Measurements from ENCODE around the gene COL4A5. TPM values are rescaled to one million over a fixed set of nuclear protein-coding genes. Genes with fewer than 3 reads are reported as not detected.

COL4A5 gene
- total RNA-seq, 1 donor from 2014 or later: not detected

DNA sequence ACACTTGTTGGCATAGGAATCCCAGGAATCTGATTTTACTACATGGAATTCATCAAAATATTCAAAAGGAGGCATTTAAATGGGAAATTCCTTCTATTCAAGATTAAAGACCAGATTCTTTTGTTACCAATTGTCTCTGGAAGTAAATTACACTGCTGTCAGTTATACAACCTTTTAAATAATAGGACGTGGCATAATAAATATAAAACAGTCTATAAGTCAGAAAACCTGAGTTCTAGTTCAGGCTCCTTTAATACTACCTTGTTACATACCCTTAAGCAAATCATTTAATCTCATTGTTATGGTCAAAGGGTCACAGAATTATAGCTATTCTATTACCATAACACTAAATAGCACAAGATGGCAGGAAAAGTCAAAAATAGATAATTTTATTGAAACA lies 20.2 kb upstream of the COL4A5 start:
- intact Hi-C loops (cut with micrococcal nuclease): no loop called here
- POLR2A ChIA-PET: no interaction called here
- no peak overlapping the region for H3K27ac Mint-ChIP-seq
- H3K4me3 Mint-ChIP-seq: no peak overlapping the region
- DNase-seq (no peak), ATAC-seq (ENCODE audit: low read depth) (no peak)
- H3K9me3 Mint-ChIP-seq: no peaks in the 10 kb centered on the region
- H3K27me3 Mint-ChIP-seq: no peaks in the 10 kb centered on the region
- TF ChIP-seq, protein P1, sequence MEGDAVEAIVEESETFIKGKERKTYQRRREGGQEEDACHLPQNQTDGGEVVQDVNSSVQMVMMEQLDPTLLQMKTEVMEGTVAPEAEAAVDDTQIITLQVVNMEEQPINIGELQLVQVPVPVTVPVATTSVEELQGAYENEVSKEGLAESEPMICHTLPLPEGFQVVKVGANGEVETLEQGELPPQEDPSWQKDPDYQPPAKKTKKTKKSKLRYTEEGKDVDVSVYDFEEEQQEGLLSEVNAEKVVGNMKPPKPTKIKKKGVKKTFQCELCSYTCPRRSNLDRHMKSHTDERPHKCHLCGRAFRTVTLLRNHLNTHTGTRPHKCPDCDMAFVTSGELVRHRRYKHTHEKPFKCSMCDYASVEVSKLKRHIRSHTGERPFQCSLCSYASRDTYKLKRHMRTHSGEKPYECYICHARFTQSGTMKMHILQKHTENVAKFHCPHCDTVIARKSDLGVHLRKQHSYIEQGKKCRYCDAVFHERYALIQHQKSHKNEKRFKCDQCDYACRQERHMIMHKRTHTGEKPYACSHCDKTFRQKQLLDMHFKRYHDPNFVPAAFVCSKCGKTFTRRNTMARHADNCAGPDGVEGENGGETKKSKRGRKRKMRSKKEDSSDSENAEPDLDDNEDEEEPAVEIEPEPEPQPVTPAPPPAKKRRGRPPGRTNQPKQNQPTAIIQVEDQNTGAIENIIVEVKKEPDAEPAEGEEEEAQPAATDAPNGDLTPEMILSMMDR (IDR thresholded peaks at IDR 0.05): no peak
- no peaks in the 10 kb centered on the region for H3K36me3 Mint-ChIP-seq (ENCODE audit: low read depth)
- no peaks in the 10 kb centered on the region for H3K4me1 Mint-ChIP-seq
- CTCF ChIA-PET: no interaction called here

DNA sequence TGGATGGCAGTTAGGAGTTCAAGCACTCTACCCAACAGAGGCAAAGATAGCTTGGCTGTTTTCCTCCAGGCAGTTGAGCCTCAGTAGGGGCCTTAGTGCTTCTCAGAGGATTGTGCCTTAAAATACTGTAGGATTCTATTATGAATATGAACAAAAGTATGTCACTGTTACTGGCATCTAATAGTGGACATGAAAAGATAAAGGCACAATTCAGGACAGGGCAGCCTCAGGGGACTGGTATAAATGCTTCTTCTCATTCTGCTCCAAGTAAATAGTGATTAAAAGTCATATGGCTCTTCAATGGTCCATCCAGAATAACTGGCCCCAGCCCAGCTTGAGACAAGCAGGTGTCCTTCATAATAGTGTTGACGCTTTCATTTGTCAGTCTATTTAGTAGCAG lies 19.2 kb upstream of the COL4A5 start:
- no peak for DNase-seq
- H3K36me3 Mint-ChIP-seq (ENCODE audit: low read depth): no peaks in the 10 kb centered on the region
- H3K27ac Mint-ChIP-seq: no peak overlapping the region
- H3K4me1 Mint-ChIP-seq: no peaks in the 10 kb centered on the region
- no peak overlapping the region for H3K4me3 Mint-ChIP-seq
- CTCF ChIA-PET: no interaction called here
- TF ChIP-seq, protein P1 (IDR thresholded peaks at IDR 0.05): no peak
- H3K9me3 Mint-ChIP-seq: no peaks in the 10 kb centered on the region
- no peaks in the 10 kb centered on the region for H3K27me3 Mint-ChIP-seq
- no peak for ATAC-seq (ENCODE audit: low read depth)
- POLR2A ChIA-PET: no interaction called here
- intact Hi-C loops (cut with micrococcal nuclease): no loop called here

DNA sequence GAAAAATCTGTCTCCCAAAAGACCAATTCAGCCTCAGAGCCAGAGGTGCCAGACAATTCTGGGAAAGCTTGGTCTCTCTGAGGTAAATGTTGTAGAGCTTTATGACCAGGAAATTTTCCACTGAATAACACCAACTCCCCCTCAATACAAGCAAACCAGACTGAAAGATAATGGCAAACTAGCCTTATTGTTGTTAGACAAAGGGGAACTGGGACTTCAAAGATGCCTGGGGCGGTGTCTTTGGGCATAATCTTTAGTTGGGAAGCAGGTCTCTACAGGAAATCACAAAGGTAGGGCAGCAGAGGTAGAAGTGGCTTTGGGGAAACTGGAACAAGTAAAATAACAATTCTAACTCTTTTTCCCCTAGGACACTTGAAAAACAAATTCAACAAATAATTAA lies 13.4 kb upstream of the COL4A5 start:
- H3K36me3 Mint-ChIP-seq (ENCODE audit: low read depth): no peaks in the 10 kb centered on the region
- intact Hi-C loops (cut with micrococcal nuclease): no loop called here
- ChIA-PET POLR2A (no interaction called here), CTCF (no interaction called here)
- TF ChIP-seq, protein P1 (IDR thresholded peaks at IDR 0.05): no peak
- H3K27me3 Mint-ChIP-seq: no peaks in the 10 kb centered on the region
- H3K4me1 Mint-ChIP-seq: no peaks in the 10 kb centered on the region
- ATAC-seq (ENCODE audit: low read depth): no peak
- no peak for DNase-seq
- no peaks in the 10 kb centered on the region for H3K9me3 Mint-ChIP-seq
- H3K4me3 Mint-ChIP-seq: no peak overlapping the region
- H3K27ac Mint-ChIP-seq: no peak overlapping the region

DNA sequence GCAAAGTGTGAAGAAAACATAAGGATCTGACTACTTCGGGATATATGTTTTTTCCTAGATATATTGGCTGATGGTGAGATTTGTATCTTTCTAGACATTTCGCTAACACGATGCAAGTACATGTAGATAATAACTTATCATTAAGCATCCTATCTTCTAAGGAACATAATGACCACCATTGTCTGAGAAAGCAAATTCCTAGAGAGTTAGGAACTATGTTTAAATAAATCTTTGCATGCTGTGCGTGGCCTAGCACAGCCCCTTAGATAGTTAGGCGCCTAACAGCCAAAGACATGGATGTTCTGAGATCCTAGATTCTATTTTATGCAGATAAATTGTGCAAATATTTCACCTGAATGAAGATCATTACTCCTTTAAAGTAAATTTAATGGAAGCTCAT lies 4.4 kb upstream of the COL4A5 start:
- Mint-ChIP-seq H3K27me3 (peaks cover 6% of the 10 kb centered on the region), H3K36me3 (ENCODE audit: low read depth) (no peaks in the 10 kb centered on the region), H3K4me3 (no peak overlapping the region), H3K4me1 (peaks cover 6% of the 10 kb centered on the region), H3K9me3 (no peaks in the 10 kb centered on the region), H3K27ac (no peak overlapping the region)
- no peak for DNase-seq
- ChIA-PET POLR2A (no interaction called here), CTCF (no interaction called here)
- no peak for ATAC-seq (ENCODE audit: low read depth)
- TF ChIP-seq, protein P1 (IDR thresholded peaks at IDR 0.05): no peak
- intact Hi-C loops (cut with micrococcal nuclease): no loop called here

DNA sequence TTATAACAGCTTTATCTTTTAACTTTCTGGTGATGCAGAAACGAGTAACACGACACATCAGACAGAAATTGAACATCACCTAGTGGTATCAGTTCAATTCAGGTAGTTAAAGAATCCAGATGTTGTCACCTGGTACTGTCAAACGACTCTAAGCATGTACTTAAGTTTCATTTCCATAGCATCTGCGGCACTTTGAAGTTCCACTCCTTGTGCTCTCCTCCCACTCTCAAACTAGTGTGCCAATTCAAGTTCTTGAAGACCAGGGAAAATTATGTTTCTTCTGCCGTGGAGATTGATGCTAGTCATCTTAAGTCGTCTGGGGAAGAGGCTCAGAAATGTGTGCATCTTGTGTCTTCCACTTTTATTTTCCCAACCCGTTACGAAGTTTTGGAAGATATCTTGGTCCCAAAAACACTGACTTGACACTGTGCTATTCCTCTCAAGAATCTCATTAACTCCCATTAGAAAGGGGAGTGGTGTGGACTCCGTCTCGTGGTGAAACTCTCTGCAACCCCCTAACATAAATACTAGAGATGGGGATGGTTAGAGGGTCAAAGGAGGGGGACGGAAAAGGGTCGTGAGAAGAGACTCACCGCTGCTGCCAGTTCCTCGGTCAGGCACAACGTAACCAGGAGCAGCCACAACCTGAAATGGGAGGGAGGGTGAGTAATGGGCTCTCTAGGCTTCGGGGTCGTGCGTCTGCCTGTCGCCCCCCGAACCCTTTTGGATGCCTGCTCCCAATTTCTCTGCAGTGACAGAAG lies 2.1 kb upstream of the COL4A5 start:
- intact Hi-C loops (cut with micrococcal nuclease): no loop called here
- DNase-seq (no peak), ATAC-seq (ENCODE audit: low read depth) (no peak)
- CTCF ChIA-PET: no interaction called here
- POLR2A ChIA-PET: no interaction called here
- TF ChIP-seq, protein P1 (IDR thresholded peaks at IDR 0.05): no peak
- H3K9me3 Mint-ChIP-seq: no peaks in the 10 kb centered on the region
- peaks cover 9% of the 10 kb centered on the region for H3K4me1 Mint-ChIP-seq
- H3K27ac Mint-ChIP-seq: no peak overlapping the region
- H3K36me3 Mint-ChIP-seq (ENCODE audit: low read depth): no peaks in the 10 kb centered on the region
- H3K27me3 Mint-ChIP-seq: peaks cover 6% of the 10 kb centered on the region
- H3K4me3 Mint-ChIP-seq: no peak overlapping the region
